Effector memory CD4-positive, alpha-beta T cell (primary cell): ENCODE measurements around the gene HPRT1.

Experiments used
- DNase-seq, 3 donors: peaks; one replicate each; pipeline ENCODE4 v3.0.0-alpha.2; 2020
- H3K27ac ChIP-seq: 2 replicates; pipeline ENCODE4 v1.7.0; 2013; ENCODE audit warnings: mild to moderate bottlenecking, low read length, moderate library complexity; ENCODE audit not compliant: insufficient read depth, poor library complexity, severe bottlenecking
- H3K27me3 ChIP-seq: replicated peaks from 2 replicates; pipeline ENCODE4 v1.7.0; 2013; ENCODE audit warnings: mild to moderate bottlenecking, low read length; ENCODE audit not compliant: insufficient read depth, control insufficient read depth, poor library complexity, severe bottlenecking
- H3K36me3 ChIP-seq: 2 replicates; pipeline ENCODE4 v1.7.0; 2013; ENCODE audit warnings: mild to moderate bottlenecking, low read length, moderate library complexity; ENCODE audit not compliant: control insufficient read depth, insufficient read depth
- H3K4me1 ChIP-seq: 2 replicates; pipeline ENCODE4 v1.7.0; 2013; ENCODE audit warnings: low read length, mild to moderate bottlenecking; ENCODE audit not compliant: control insufficient read depth, insufficient read depth, poor library complexity, severe bottlenecking
- H3K4me3 ChIP-seq: 2 replicates; pipeline ENCODE4 v1.7.0; 2013; ENCODE audit warnings: low read length, low read depth, mild to moderate bottlenecking; ENCODE audit not compliant: insufficient read depth, poor library complexity, severe bottlenecking
- H3K9me3 ChIP-seq: 2 replicates; pipeline ENCODE4 v1.7.0; 2013; ENCODE audit warnings: mild to moderate bottlenecking, low read length, moderate library complexity; ENCODE audit not compliant: control insufficient read depth

HPRT1 gene

GRCh38 chrX:134470013-134470412, 10.0 kb downstream of the HPRT1 start:
- Histone ChIP-seq H3K9me3 (no peaks in the 10 kb centered on the region), H3K27me3 (no peaks in the 10 kb centered on the region), H3K36me3 (no peaks in the 10 kb centered on the region), H3K4me3 (no peak overlapping the region), H3K4me1 (no peaks in the 10 kb centered on the region), H3K27ac (no peak overlapping the region)
- no peak for DNase-seq

GRCh38 chrX:134472041-134472440, 12.1 kb downstream of the HPRT1 start:
- no peak for DNase-seq
- no peaks in the 10 kb centered on the region for H3K4me1 ChIP-seq

GRCh38 chrX:134476284-134476683, 16.3 kb downstream of the HPRT1 start:
- Histone ChIP-seq H3K27ac (no peak overlapping the region), H3K36me3 (no peaks in the 10 kb centered on the region), H3K27me3 (no peaks in the 10 kb centered on the region), H3K9me3 (no peaks in the 10 kb centered on the region), H3K4me3 (no peak overlapping the region), H3K4me1 (no peaks in the 10 kb centered on the region)
- DNase-seq = no peak

More at GRCh38 chrX:134472041-134472440, 12.1 kb downstream of the HPRT1 start:
- no peaks in the 10 kb centered on the region for H3K9me3 ChIP-seq
- no peaks in the 10 kb centered on the region for H3K27me3 ChIP-seq
- no peak overlapping the region for H3K4me3 ChIP-seq
- H3K27ac ChIP-seq = no peak overlapping the region
- H3K36me3 ChIP-seq = no peaks in the 10 kb centered on the region

- Histone ChIP-seq H3K27me3 (no peaks in the 10 kb centered on the region), H3K4me3 (no peak overlapping the region), H3K36me3 (no peaks in the 10 kb centered on the region), H3K4me1 (no peaks in the 10 kb centered on the region), H3K27ac (no peak overlapping the region), H3K9me3 (no peaks in the 10 kb centered on the region)
- DNase-seq = no peak
These were observed 18.4 kb downstream of the HPRT1 start for GRCh38 chrX:134478374-134478773.

- no peaks in the 10 kb centered on the region for H3K4me1 ChIP-seq
- no peak for DNase-seq
- no peaks in the 10 kb centered on the region for H3K36me3 ChIP-seq
- H3K27me3 ChIP-seq = no peaks in the 10 kb centered on the region
- no peak overlapping the region for H3K27ac ChIP-seq
- H3K9me3 ChIP-seq = no peaks in the 10 kb centered on the region
- H3K4me3 ChIP-seq = no peak overlapping the region
These were observed 20.1 kb downstream of the HPRT1 start for GRCh38 chrX:134480061-134480460.

DNA sequence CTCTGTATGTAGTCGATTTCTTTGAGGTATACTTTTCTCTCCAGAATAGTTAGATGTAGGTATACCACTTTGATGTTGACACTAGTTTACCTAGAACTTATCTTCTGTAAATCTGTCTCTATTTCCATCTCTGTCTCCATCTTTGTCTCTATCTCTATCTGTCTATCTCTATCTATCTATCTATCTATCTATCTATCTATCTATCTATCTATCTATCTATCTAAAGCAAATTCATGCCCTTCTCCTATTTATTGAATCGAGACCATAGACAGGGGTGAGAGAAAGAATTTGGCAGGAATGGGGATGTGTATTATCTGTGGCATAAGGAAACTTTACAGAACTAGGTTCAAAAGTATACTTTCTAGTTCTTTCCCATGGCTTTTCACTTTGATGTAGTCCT, 21.4 kb downstream of the HPRT1 start:
- no peaks in the 10 kb centered on the region for H3K4me1 ChIP-seq
- DNase-seq = no peak
- no peaks in the 10 kb centered on the region for H3K9me3 ChIP-seq
- H3K27me3 ChIP-seq = no peaks in the 10 kb centered on the region
- no peak overlapping the region for H3K27ac ChIP-seq
- H3K36me3 ChIP-seq = no peaks in the 10 kb centered on the region
- H3K4me3 ChIP-seq = no peak overlapping the region

DNA sequence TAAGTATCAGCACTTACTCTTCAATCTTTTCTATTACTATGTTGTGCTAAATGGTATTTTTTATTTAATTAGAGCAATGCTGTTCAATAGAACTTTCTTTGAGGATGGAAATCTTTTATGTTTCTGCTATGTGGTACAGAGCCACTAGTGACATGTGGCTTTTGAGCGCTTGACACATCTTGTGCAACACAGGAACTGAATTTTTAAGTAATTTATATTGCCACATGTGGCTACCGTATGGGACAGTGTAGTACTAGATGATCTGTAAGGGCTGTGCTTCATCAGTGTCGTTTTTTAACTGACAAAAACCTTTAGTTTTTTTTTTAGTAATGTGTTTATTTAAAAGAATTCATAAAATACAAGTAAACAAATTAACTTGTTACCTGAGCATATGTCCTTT, 22.4 kb downstream of the HPRT1 start:
- no peak for DNase-seq
- Histone ChIP-seq H3K27ac (no peak overlapping the region), H3K4me1 (no peaks in the 10 kb centered on the region), H3K4me3 (no peak overlapping the region), H3K27me3 (no peaks in the 10 kb centered on the region), H3K36me3 (no peaks in the 10 kb centered on the region), H3K9me3 (no peaks in the 10 kb centered on the region)

- no peaks in the 10 kb centered on the region for H3K9me3 ChIP-seq
- H3K4me3 ChIP-seq = no peak overlapping the region
- no peak overlapping the region for H3K27ac ChIP-seq
- H3K36me3 ChIP-seq = no peaks in the 10 kb centered on the region
- H3K4me1 ChIP-seq = no peaks in the 10 kb centered on the region
- no peaks in the 10 kb centered on the region for H3K27me3 ChIP-seq
- DNase-seq = no peak
These were observed 24.1 kb downstream of the HPRT1 start for GRCh38 chrX:134484039-134484438.

GRCh38 chrX:134501941-134502340, 42.0 kb downstream of the HPRT1 start:
- no peaks in the 10 kb centered on the region for H3K9me3 ChIP-seq
- H3K27me3 ChIP-seq = no peaks in the 10 kb centered on the region
- no peak overlapping the region for H3K4me3 ChIP-seq
- H3K36me3 ChIP-seq = no peaks in the 10 kb centered on the region
- no peak for DNase-seq
- no peaks in the 10 kb centered on the region for H3K4me1 ChIP-seq
- no peak overlapping the region for H3K27ac ChIP-seq

- Histone ChIP-seq H3K4me1 (no peaks in the 10 kb centered on the region), H3K36me3 (no peaks in the 10 kb centered on the region), H3K4me3 (no peak overlapping the region), H3K27ac (no peak overlapping the region), H3K9me3 (no peaks in the 10 kb centered on the region), H3K27me3 (no peaks in the 10 kb centered on the region)
- no peak for DNase-seq
These were observed 42.7 kb downstream of the HPRT1 start for GRCh38 chrX:134502686-134503085.

GRCh38 chrX:134512566-134512965, 52.6 kb downstream of the HPRT1 start:
- Histone ChIP-seq H3K36me3 (no peaks in the 10 kb centered on the region), H3K27ac (no peak overlapping the region), H3K27me3 (no peaks in the 10 kb centered on the region), H3K4me3 (no peak overlapping the region), H3K9me3 (no peaks in the 10 kb centered on the region), H3K4me1 (no peaks in the 10 kb centered on the region)
- DNase-seq = no peak
